IMR-90 (cell line): ENCODE data around the gene C1GALT1. TPM values are rescaled to one million over a fixed set of nuclear protein-coding genes. Genes with fewer than 3 reads are reported as not detected.

Experiments
- ATAC-seq: fragments of 200-7000 bp; cut with Tn5 transposase; 2 replicates; pipeline ENCODE4 v1.9.1; 2020; ENCODE audit warnings: low read depth, mild to moderate bottlenecking, moderate library complexity
- BruUV-seq: library from RNA; stranded (reverse); fragments of 400-500 nt; replicated peaks from 2 replicates; lab custom pipeline; 2021; lab: Mats Ljungman, UMichigan
- CTCF ChIA-PET: fragments of 300-600 bp; formaldehyde crosslinking; extraction: SDS; loops from one replicate; lab custom pipeline; 2021; ENCODE audit warnings: antibody characterized with exemption; lab: Yijun Ruan, JAX
- POLR2A ChIA-PET: fragments of 300-600 bp; sonication (Branson Sonifier 250); formaldehyde crosslinking; loops from one replicate; lab custom pipeline; 2022; ENCODE audit warnings: antibody characterized with exemption; ENCODE audit not compliant: unreplicated experiment; lab: Charles Lee
- DNase-seq: peaks from one replicate; pipeline ENCODE4 v3.0.0; 2013
- H2AFZ ChIP-seq: replicated peaks from 2 replicates; pipeline ENCODE3; 2013; ENCODE audit warnings: low read length, mild to moderate bottlenecking; ENCODE audit not compliant: poor library complexity
- H2AK5ac ChIP-seq: 2 replicates; pipeline ENCODE4 v1.6.1; 2013; ENCODE audit warnings: low read depth, low read length, inconsistent platforms
- H2AK9ac ChIP-seq: replicated peaks from 2 replicates; pipeline ENCODE3; 2013; ENCODE audit warnings: mild to moderate bottlenecking, low read depth, low read length, moderate library complexity; ENCODE audit not compliant: poor library complexity
- H2BK120ac ChIP-seq: 2 replicates; pipeline ENCODE4 v1.6.1; 2013; ENCODE audit warnings: low read depth, low read length, inconsistent platforms
- H2BK15ac ChIP-seq: 3 replicates; pipeline ENCODE4 v1.6.1; 2013; ENCODE audit warnings: low read depth, low read length, inconsistent platforms
- H2BK20ac ChIP-seq: 2 replicates; pipeline ENCODE4 v1.6.1; 2013; ENCODE audit warnings: low read depth, mild to moderate bottlenecking, inconsistent platforms, low read length, moderate library complexity
- H2BK5ac ChIP-seq: 2 replicates; pipeline ENCODE4 v1.6.1; 2013; ENCODE audit warnings: mild to moderate bottlenecking, low read depth, low read length, inconsistent platforms; ENCODE audit not compliant: poor library complexity, severe bottlenecking
- H3K14ac ChIP-seq: replicated peaks from 2 replicates; pipeline ENCODE4 v1.6.1; 2013; ENCODE audit warnings: low read depth, low read length, inconsistent platforms
- H3K18ac ChIP-seq: 2 replicates; pipeline ENCODE4 v1.6.1; 2013; ENCODE audit warnings: low read depth, low read length, control low read depth
- H3K23ac ChIP-seq: 2 replicates; pipeline ENCODE4 v1.6.1; 2013; ENCODE audit warnings: low read depth, low read length, inconsistent platforms
- H3K27ac ChIP-seq: 2 replicates; pipeline ENCODE4 v1.5.1; 2013; ENCODE audit warnings: mild to moderate bottlenecking, control low read depth, low read length; ENCODE audit not compliant: insufficient read depth
- H3K27me3 ChIP-seq: 2 replicates; pipeline ENCODE4 v1.6.1; 2013; ENCODE audit warnings: low read length; ENCODE audit not compliant: control insufficient read depth, insufficient read depth
- H3K36me3 ChIP-seq: 2 replicates; pipeline ENCODE4 v1.6.1; 2013; ENCODE audit warnings: low read length, mixed read lengths; ENCODE audit not compliant: control insufficient read depth, insufficient read depth
- H3K4ac ChIP-seq: 2 replicates; pipeline ENCODE4 v1.6.1; 2013; ENCODE audit warnings: low read depth, low read length, inconsistent platforms
- H3K4me1 ChIP-seq: 2 replicates; pipeline ENCODE4 v1.6.1; 2013; ENCODE audit warnings: low read length, mixed read lengths; ENCODE audit not compliant: control insufficient read depth, insufficient read depth
- H3K4me2 ChIP-seq: 2 replicates; pipeline ENCODE4 v1.6.1; 2013; ENCODE audit warnings: low read depth, mild to moderate bottlenecking, control low read depth, low read length, moderate library complexity
- H3K4me3 ChIP-seq: 2 replicates; pipeline ENCODE4 v1.5.1; 2013; ENCODE audit warnings: low read depth, mild to moderate bottlenecking, control low read depth, low read length, moderate library complexity; ENCODE audit not compliant: insufficient read depth
- H3K56ac ChIP-seq: 2 replicates; pipeline ENCODE4 v1.6.1; 2013; ENCODE audit warnings: low read length, inconsistent platforms; ENCODE audit not compliant: insufficient read depth; ENCODE audit errors: extremely low read depth
- H3K79me1 ChIP-seq, 2 experiments: 2 replicates each; pipeline ENCODE4 v1.6.1; 2013; ENCODE audit warnings: low read length in 2 of 2, inconsistent platforms in 1 of 2, low read depth in 1 of 2
- H3K9ac ChIP-seq: 2 replicates; pipeline ENCODE4 v1.6.1; 2013; ENCODE audit warnings: low read depth, low read length, control low read depth
- H3K9me1 ChIP-seq: 2 replicates; pipeline ENCODE4 v1.6.1; 2013; ENCODE audit warnings: low read length, inconsistent platforms; ENCODE audit not compliant: insufficient read depth
- H3K9me3 ChIP-seq: 2 replicates; pipeline ENCODE4 v1.6.1; 2013; ENCODE audit warnings: low read length; ENCODE audit not compliant: control insufficient read depth, insufficient read depth
- H4K20me1 ChIP-seq: 2 replicates; pipeline ENCODE4 v1.6.1; 2013; ENCODE audit warnings: low read length, inconsistent platforms; ENCODE audit not compliant: insufficient read depth
- H4K5ac ChIP-seq: 2 replicates; pipeline ENCODE4 v1.6.1; 2013; ENCODE audit warnings: mild to moderate bottlenecking, low read depth, low read length, control low read depth
- H4K8ac ChIP-seq, 2 experiments: 2 replicates each; pipeline ENCODE4 v1.6.1; 2013; ENCODE audit warnings: low read depth in 2 of 2, low read length in 2 of 2, control low read depth in 1 of 2, inconsistent platforms in 1 of 2
- H4K91ac ChIP-seq: 2 replicates; pipeline ENCODE4 v1.6.1; 2013; ENCODE audit warnings: low read depth, low read length, inconsistent platforms; ENCODE audit not compliant: insufficient read depth
- BHLHE40 ChIP-seq: fragments of 150-350 bp; IDR thresholded peaks from 2 replicates; pipeline ENCODE4 v1.6.1; 2016; ENCODE audit warnings: mild to moderate bottlenecking, low read depth, low read length
- CEBPB ChIP-seq: IDR thresholded peaks from 2 replicates; pipeline ENCODE4 v1.6.1; 2012; ENCODE audit warnings: low read depth, low read length, improper control_type of control experiment
- CHD1 ChIP-seq: IDR thresholded peaks from 2 replicates; pipeline ENCODE4 v1.6.1; 2012; ENCODE audit warnings: low read depth, low read length, improper control_type of control experiment
- CTCF ChIP-seq: conservative IDR thresholded peaks from 2 replicates; pipeline ENCODE4 v1.5.1; 2012; ENCODE audit warnings: mild to moderate bottlenecking, low read depth, low read length, improper control_type of control experiment
- FOS ChIP-seq: fragments of 150-350 bp; IDR thresholded peaks from 2 replicates; pipeline ENCODE4 v1.6.1; 2016; ENCODE audit warnings: low read depth, low read length
- MAFK ChIP-seq: IDR thresholded peaks from 2 replicates; pipeline ENCODE4 v1.6.1; 2012; ENCODE audit warnings: low read depth, low read length, improper control_type of control experiment
- MAZ ChIP-seq: IDR thresholded peaks from 2 replicates; pipeline ENCODE4 v1.6.1; 2012; ENCODE audit warnings: low read depth, mild to moderate bottlenecking, low read length, improper control_type of control experiment, moderate library complexity, borderline replicate concordance
- MXI1 ChIP-seq: IDR thresholded peaks from 2 replicates; pipeline ENCODE4 v1.6.1; 2012; ENCODE audit warnings: low read depth, mild to moderate bottlenecking, low read length, moderate library complexity, borderline replicate concordance
- NFE2L2 ChIP-seq: fragments of 150-350 bp; IDR thresholded peaks from 2 replicates; pipeline ENCODE4 v1.6.1; 2016; ENCODE audit warnings: low read depth, mild to moderate bottlenecking, low read length
- POLR2A ChIP-seq: IDR thresholded peaks from 2 replicates; pipeline ENCODE4 v1.6.1; 2012; ENCODE audit warnings: mild to moderate bottlenecking, low read depth, low read length
- RAD21 ChIP-seq: IDR thresholded peaks from 2 replicates; pipeline ENCODE4 v1.6.1; 2012; ENCODE audit warnings: low read length, improper control_type of control experiment
- RCOR1 ChIP-seq: IDR thresholded peaks from 2 replicates; pipeline ENCODE4 v1.6.1; 2012; ENCODE audit warnings: mild to moderate bottlenecking, low read length, improper control_type of control experiment; ENCODE audit not compliant: insufficient replicate concordance
- SMC3 ChIP-seq: fragments of 150-350 bp; IDR thresholded peaks from 2 replicates; pipeline ENCODE4 v1.6.1; 2016; ENCODE audit warnings: low read depth, mild to moderate bottlenecking, antibody characterized with exemption, low read length, moderate library complexity
- USF2 ChIP-seq: fragments of 150-350 bp; IDR thresholded peaks from 2 replicates; pipeline ENCODE4 v1.6.1; 2017; ENCODE audit warnings: mild to moderate bottlenecking, antibody characterized with exemption, low read length, low read depth
- WGBS, 2 experiments: methylation state at CpG; one replicate each; pipeline versions ENCODE4 v1.1.5 to v1.1.7; 2013; ENCODE audit warnings: missing lambda C conversion rate in 2 of 2; ENCODE audit not compliant: insufficient read length in 1 of 2; ENCODE audit errors: extremely low coverage in 2 of 2; 5-methylcytosine and 5-hydroxymethylcytosine counted together
- dilution Hi-C: fragments of 300-500 bp; cut with HindIII; formaldehyde crosslinking; loops from one replicate; pipeline ENCODE4 v1.14.3; 2018; ENCODE audit warnings: low sequenced_read_pairs; ENCODE audit not compliant: unreplicated experiment
- in situ Hi-C: fragments of 300-500 bp; cut with MboI; formaldehyde crosslinking; loops from 3 replicates; pipeline ENCODE4 v1.14.3; 2019; ENCODE audit warnings: low sequenced_read_pairs, inconsistent platforms, mixed read lengths
- intact Hi-C: fragments of 100-400 bp; cut with micrococcal nuclease; formaldehyde crosslinking; loops from 2 replicates; pipeline ENCODE4 v1.10.0; 2022
- polyA plus RNA-seq, 3 experiments: library from polyadenylated mRNA; depleted of rRNA; stranded (reverse); fragments of >200 nt; gene quantifications; 2 replicates each; pipeline ENCODE4 v1.2.3, GENCODE V29; 2012; ENCODE audit warnings: low replicate concordance in 1 of 3
- total RNA-seq: library from RNA; depleted of rRNA; stranded (reverse); fragments of >200 nt; gene quantifications from 2 replicates; pipeline ENCODE4 v1.2.3, GENCODE V29; 2012

The C1GALT1 gene
- total and polyA plus RNA-seq, 2 of the 4 experiments (the other 2 are of a cell fraction): 11.6 to 12.2 TPM

DNA sequence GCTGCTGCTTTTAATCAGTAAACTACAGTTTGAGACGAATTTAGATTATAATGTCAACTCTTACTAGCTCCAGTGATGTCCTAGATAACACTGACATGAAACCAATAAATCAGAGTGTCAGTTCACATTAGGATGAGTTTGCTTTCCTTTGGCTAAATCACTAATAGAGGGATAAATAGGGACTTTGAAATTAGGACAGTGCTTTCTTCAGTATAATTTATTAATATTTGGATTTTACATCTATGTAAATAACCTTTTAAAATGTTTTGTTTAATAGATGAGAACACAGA, 55.6 kb downstream of the C1GALT1 start (continued):
- no peak for TF ChIP-seq USF2

DNA sequence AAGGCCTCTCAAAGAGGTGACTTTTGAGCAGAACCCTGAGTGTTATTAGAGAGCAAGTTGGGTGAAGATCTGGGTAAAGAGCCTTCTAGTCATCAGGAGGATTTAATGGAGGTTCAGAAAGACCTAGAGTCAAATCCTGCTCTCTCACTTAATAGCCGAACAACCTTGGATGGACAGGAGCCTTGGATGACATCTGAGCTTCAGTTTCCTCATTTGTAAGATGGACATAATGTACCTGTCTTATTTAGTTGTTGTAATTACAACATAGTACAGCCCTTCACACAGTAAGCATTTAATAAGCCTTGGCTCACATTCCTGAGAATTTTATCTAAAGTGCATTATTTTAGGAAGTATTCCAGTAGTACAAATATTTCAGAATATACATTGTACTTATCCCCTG, 57.0 kb downstream of the C1GALT1 start:
- CTCF ChIA-PET: no interaction called here
- Histone ChIP-seq H3K4me1 (no peaks in the 10 kb centered on the region), H3K9ac (no peak overlapping the region), H2BK15ac (no peak overlapping the region), H3K23ac (no peak overlapping the region), H3K56ac (no peak overlapping the region), H3K36me3 (no peaks in the 10 kb centered on the region), H4K5ac (no peak overlapping the region), H3K4me2 (no peak overlapping the region), H3K4ac (no peak overlapping the region), H3K18ac (no peak overlapping the region), H3K27ac (no peak overlapping the region), H2BK20ac (no peak overlapping the region), H3K9me3 (no peaks in the 10 kb centered on the region), H4K8ac (no peak overlapping the region), H3K9me1 (no peaks in the 10 kb centered on the region), H2BK5ac (no peak overlapping the region), H4K20me1 (no peaks in the 10 kb centered on the region), H2AK5ac (no peak overlapping the region), H2AFZ (no peak overlapping the region), H4K91ac (no peak overlapping the region), H3K27me3 (no peaks in the 10 kb centered on the region), H2AK9ac (no peak overlapping the region), H2BK120ac (no peak overlapping the region), H3K79me1 (peaks cover 0 to 4% of the 10 kb centered on the region in 2 experiments; a peak in 1 of 4 replicates), H3K14ac (no peak overlapping the region), H3K4me3 (no peak overlapping the region)
- no TSS peak for BruUV-seq
- dilution Hi-C loops: no loop called here
- no CpG with 5 or more reads among the region's 1 CpG for WGBS, 2 experiments
- intact Hi-C loops: loop anchor here (5.0 kb wide), 1 partner anchor 57 kb away; the partner anchor contains the start of gene C1GALT1
- in situ Hi-C loops: no loop called here
- POLR2A ChIA-PET: no interaction called here
- no peak for DNase-seq
- ATAC-seq: no peak
- TF ChIP-seq POLR2A (no peak), RAD21 (no peak), CEBPB (no peak), CHD1 (no peak), BHLHE40 (no peak), USF2 (no peak), MXI1 (no peak), SMC3 (no peak), MAFK (no peak), CTCF (no peak), FOS (no peak), NFE2L2 (no peak), MAZ (no peak), RCOR1 (no peak)
